KMS-11 (cell line): ENCODE results near the gene HAUS3.

ENCODE experiments used
- H2AFZ ChIP-seq: fragments of 200-600 bp; sonication (generic); 2 replicates; pipeline ENCODE4 v1.6.1; 2016; ENCODE audit warnings: antibody characterized with exemption, mixed run types, low read depth
- H3K27ac ChIP-seq: fragments of 200-600 bp; sonication (generic); 2 replicates; pipeline ENCODE4 v1.6.1; 2016; ENCODE audit warnings: mild to moderate bottlenecking, mixed run types
- H3K27me3 ChIP-seq: fragments of 200-600 bp; sonication (generic); 2 replicates; pipeline ENCODE4 v1.6.1; 2017; ENCODE audit warnings: mild to moderate bottlenecking, low read depth, mixed run types, moderate library complexity; ENCODE audit not compliant: insufficient read depth
- H3K36me3 ChIP-seq: fragments of 200-600 bp; sonication (generic); 2 replicates; pipeline ENCODE4 v1.6.1; 2017; ENCODE audit warnings: mild to moderate bottlenecking, mixed run types; ENCODE audit not compliant: insufficient read depth
- H3K4me1 ChIP-seq: fragments of 200-600 bp; sonication (generic); 2 replicates; pipeline ENCODE4 v1.6.1; 2016; ENCODE audit warnings: mild to moderate bottlenecking, low read depth, mixed run types; ENCODE audit not compliant: poor library complexity, severe bottlenecking
- H3K4me2 ChIP-seq: fragments of 200-600 bp; sonication (generic); 2 replicates; pipeline ENCODE4 v1.7.0; 2016; ENCODE audit warnings: mild to moderate bottlenecking, mixed run types
- H3K4me3 ChIP-seq: fragments of 200-600 bp; sonication (generic); IDR thresholded peaks from 2 replicates; pipeline ENCODE4 v1.6.1; 2017; ENCODE audit warnings: low read depth, low read length, mixed read lengths; ENCODE audit not compliant: insufficient read depth
- H3K79me2 ChIP-seq: fragments of 200-600 bp; sonication (generic); 2 replicates; pipeline ENCODE4 v1.6.1; 2016; ENCODE audit warnings: low read depth, mixed run types; ENCODE audit not compliant: insufficient read depth
- H3K9ac ChIP-seq: fragments of 200-600 bp; sonication (generic); 2 replicates; pipeline ENCODE4 v1.6.1; 2016; ENCODE audit warnings: mild to moderate bottlenecking, mixed run types
- H4K20me1 ChIP-seq: fragments of 200-600 bp; sonication (generic); 2 replicates; pipeline ENCODE4 v1.6.1; 2016; ENCODE audit warnings: mild to moderate bottlenecking, mixed run types; ENCODE audit not compliant: insufficient read depth
- TF ChIP-seq, protein P1 (sequence below): fragments of 200-600 bp; sonication (generic); conservative IDR thresholded peaks from 2 replicates; pipeline ENCODE4 v1.6.1; 2017; ENCODE audit warnings: low read depth, mild to moderate bottlenecking, antibody characterized with exemption, low read length, moderate library complexity, mixed read lengths

The HAUS3 gene

DNA sequence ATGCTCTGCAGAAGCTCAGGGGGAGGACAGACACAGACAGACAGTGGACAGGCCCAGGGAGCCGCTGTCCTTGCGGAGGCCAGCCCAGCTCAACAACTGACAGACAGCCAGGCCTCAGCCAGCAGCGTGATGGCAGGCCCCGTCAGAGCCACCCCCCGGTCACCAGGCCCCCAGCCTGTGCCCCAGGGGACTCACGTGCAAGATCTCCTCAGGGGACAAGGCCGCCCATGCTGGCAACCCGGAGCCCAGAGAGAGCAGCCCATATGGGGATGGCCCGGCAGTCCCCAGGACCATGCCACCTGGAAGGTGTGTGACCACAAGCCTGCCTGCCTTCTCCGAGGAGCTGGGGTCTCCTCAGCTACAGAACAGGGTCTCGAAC, 48.0 kb upstream of the HAUS3 start:
- TF ChIP-seq, protein P1, sequence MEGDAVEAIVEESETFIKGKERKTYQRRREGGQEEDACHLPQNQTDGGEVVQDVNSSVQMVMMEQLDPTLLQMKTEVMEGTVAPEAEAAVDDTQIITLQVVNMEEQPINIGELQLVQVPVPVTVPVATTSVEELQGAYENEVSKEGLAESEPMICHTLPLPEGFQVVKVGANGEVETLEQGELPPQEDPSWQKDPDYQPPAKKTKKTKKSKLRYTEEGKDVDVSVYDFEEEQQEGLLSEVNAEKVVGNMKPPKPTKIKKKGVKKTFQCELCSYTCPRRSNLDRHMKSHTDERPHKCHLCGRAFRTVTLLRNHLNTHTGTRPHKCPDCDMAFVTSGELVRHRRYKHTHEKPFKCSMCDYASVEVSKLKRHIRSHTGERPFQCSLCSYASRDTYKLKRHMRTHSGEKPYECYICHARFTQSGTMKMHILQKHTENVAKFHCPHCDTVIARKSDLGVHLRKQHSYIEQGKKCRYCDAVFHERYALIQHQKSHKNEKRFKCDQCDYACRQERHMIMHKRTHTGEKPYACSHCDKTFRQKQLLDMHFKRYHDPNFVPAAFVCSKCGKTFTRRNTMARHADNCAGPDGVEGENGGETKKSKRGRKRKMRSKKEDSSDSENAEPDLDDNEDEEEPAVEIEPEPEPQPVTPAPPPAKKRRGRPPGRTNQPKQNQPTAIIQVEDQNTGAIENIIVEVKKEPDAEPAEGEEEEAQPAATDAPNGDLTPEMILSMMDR, result no peak
- H3K4me2 ChIP-seq, result no peak overlapping the region
- H3K27ac ChIP-seq, result no peak overlapping the region
- H3K9ac ChIP-seq, result no peak overlapping the region
- no peak overlapping the region for H2AFZ ChIP-seq
- H3K4me1 ChIP-seq, result no peaks in the 10 kb centered on the region
- H3K4me3 ChIP-seq, result no peak overlapping the region
- H3K27me3 ChIP-seq, result no peaks in the 10 kb centered on the region
- H3K79me2 ChIP-seq, result no peaks in the 10 kb centered on the region
- no peaks in the 10 kb centered on the region for H4K20me1 ChIP-seq
- H3K36me3 ChIP-seq, result no peaks in the 10 kb centered on the region

DNA sequence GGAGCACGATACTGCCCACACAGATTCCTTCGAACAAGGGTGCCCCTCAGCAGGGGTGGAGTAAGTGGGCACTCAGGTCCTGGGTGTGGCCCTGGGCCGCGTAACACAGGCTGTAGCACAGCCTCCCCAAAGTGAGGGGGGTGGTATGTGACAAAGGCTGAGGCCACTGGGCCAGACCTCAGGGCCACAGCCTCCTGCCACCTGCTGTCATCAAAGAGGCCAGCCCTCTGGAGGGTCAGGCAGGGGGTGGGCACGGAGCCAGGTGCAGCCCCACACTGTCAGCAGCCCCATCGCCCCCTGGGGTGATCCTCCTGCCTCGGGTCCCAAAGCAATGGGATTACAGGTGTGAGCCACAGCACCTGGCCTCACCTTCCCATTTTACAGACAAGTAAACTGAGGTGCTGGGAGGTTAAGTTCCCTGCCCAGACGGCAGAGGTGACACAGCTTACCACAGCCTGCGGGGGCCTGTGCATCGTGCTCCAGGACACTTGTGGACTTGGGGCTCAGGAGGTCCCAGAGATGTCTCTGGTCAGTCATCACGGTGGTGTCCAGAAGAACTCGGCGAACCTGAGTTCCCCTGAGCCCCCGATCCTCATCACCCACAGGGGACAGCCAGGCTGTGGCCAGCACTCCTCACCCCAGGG, 47.5 kb upstream of the HAUS3 start:
- Histone ChIP-seq H3K9ac (no peak overlapping the region), H3K4me1 (no peaks in the 10 kb centered on the region), H3K4me2 (no peak overlapping the region), H2AFZ (no peak overlapping the region), H3K36me3 (no peaks in the 10 kb centered on the region), H3K27ac (no peak overlapping the region), H3K27me3 (no peaks in the 10 kb centered on the region), H4K20me1 (no peaks in the 10 kb centered on the region), H3K4me3 (no peak overlapping the region), H3K79me2 (no peaks in the 10 kb centered on the region)
- TF ChIP-seq, protein P1, result no peak

DNA sequence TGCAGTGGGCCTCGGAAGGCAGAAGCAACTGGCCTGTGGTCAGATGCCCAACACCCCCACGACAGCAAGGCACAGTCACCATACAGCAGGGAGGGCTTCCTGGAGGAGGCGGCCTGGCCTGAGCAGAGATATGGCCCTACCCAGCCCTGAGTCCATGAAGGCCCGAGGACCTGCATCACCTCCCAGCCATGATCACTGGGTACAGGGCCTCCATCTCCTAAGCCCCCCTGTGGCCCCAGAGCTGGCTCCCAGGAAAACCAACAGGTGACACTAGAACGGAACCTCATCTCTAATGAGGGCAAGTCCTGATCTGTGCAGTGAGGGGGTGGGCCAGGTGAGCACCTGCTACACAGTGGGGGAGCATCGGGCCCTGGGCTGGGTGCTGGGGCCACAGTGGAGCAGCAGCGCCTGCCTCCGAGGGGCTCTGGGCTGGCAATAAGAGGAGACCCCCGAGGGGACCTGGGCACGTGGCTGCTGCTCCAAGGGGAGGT, 46.2 kb upstream of the HAUS3 start:
- no peak overlapping the region for H3K9ac ChIP-seq
- no peak overlapping the region for H3K27ac ChIP-seq
- H4K20me1 ChIP-seq, result no peaks in the 10 kb centered on the region
- no peaks in the 10 kb centered on the region for H3K79me2 ChIP-seq
- H2AFZ ChIP-seq, result no peak overlapping the region
- no peak overlapping the region for H3K4me2 ChIP-seq
- H3K4me1 ChIP-seq, result no peaks in the 10 kb centered on the region
- no peak overlapping the region for H3K4me3 ChIP-seq
- H3K36me3 ChIP-seq, result no peaks in the 10 kb centered on the region
- no peaks in the 10 kb centered on the region for H3K27me3 ChIP-seq
- TF ChIP-seq, protein P1, result no peak

DNA sequence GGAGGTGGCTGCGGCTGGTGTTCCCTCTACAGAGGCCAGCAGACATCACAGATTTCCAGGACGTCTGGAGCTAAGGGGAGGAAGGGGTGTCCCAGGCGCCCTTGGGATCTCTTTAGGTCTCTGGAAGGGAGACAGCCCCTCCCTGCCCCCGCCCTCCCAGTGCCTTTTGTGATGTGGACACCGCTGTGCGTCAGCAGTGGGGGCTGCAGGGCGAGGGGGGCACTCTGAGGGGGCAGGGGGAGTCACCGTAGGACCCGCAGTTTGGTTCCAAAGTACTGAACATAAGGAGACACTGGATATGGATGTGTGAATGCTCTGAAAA, 45.6 kb upstream of the HAUS3 start:
- Histone ChIP-seq H3K27ac (no peak overlapping the region), H4K20me1 (no peaks in the 10 kb centered on the region), H3K4me3 (no peak overlapping the region), H3K4me2 (no peak overlapping the region), H3K4me1 (no peaks in the 10 kb centered on the region), H3K9ac (no peak overlapping the region), H3K36me3 (no peaks in the 10 kb centered on the region), H2AFZ (no peak overlapping the region), H3K27me3 (no peaks in the 10 kb centered on the region), H3K79me2 (no peaks in the 10 kb centered on the region)
- TF ChIP-seq, protein P1, result no peak
